ENCODE data around the gene TMED7.

TMED7 gene

GRCh38 chr5:115575167-115576070 is 50.4 kb downstream of the TMED7 start:
- no peak for TF ChIP-seq TCF12 (IDR thresholded peaks at IDR 0.05; ENCODE audit: low read depth)
- TF ChIP-seq TAF1 (IDR thresholded peaks at IDR 0.05; ENCODE audit: low read depth) = no peak
- no peak for TF ChIP-seq REST (IDR thresholded peaks at IDR 0.05; ENCODE audit: low read depth)
- no peak for TF ChIP-seq EGR1 (IDR thresholded peaks at IDR 0.05)
- TF ChIP-seq NFIC (IDR thresholded peaks at IDR 0.05) = no peak
- TF ChIP-seq, protein P1, sequence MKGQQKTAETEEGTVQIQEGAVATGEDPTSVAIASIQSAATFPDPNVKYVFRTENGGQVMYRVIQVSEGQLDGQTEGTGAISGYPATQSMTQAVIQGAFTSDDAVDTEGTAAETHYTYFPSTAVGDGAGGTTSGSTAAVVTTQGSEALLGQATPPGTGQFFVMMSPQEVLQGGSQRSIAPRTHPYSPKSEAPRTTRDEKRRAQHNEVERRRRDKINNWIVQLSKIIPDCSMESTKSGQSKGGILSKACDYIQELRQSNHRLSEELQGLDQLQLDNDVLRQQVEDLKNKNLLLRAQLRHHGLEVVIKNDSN (IDR thresholded peaks at IDR 0.05) = no peak
- no peak for TF ChIP-seq CEBPB (IDR thresholded peaks at IDR 0.05)
- TF ChIP-seq ZBTB7A (IDR thresholded peaks at IDR 0.05; ENCODE audit: low read depth) = no peak
- TF ChIP-seq TEAD4 (IDR thresholded peaks at IDR 0.05) = no peak
- TF ChIP-seq RAD21 (IDR thresholded peaks at IDR 0.05; ENCODE audit: low read depth) = no peak
- no peak for TF ChIP-seq MAX (IDR thresholded peaks at IDR 0.05)
- no peak for TF ChIP-seq FOXM1 (IDR thresholded peaks at IDR 0.05; ENCODE audit: borderline replicate concordance, low read depth)
- no peak for TF ChIP-seq CREB1 (IDR thresholded peaks at IDR 0.05; ENCODE audit: low read depth)
- no peak for TF ChIP-seq EP300 (IDR thresholded peaks at IDR 0.05; ENCODE audit: borderline replicate concordance)
- TF ChIP-seq YY1 (IDR thresholded peaks at IDR 0.05; ENCODE audit: low read depth) = no peak

DNA sequence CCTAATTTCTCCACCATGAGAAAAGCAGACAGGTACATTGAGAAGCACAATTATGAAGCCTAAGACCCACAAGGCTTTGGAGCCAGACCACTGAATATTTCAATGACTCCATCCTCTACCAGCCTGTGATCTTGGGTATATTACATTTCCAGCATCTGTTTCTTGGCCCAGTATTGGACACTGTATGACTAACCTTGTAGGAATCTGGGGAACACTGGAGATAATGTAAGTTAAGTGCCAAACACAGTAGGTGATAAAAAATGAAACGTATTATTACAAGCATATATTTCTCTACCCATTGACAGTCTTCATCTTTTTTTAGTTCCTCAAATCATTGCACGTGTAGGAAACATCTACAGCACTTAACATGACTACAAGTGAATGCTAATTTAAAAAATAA is 52.7 kb downstream of the TMED7 start:
- TF ChIP-seq EGR1 (IDR thresholded peaks at IDR 0.05) (no peak), CREB1 (IDR thresholded peaks at IDR 0.05; ENCODE audit: low read depth) (no peak), RAD21 (IDR thresholded peaks at IDR 0.05; ENCODE audit: low read depth) (no peak), EP300 (IDR thresholded peaks at IDR 0.05; ENCODE audit: borderline replicate concordance) (no peak; the same call in 1 of the 2 replicates), ZBTB7A (IDR thresholded peaks at IDR 0.05; ENCODE audit: low read depth) (no peak), NFIC (IDR thresholded peaks at IDR 0.05) (peak; percentile 81), TEAD4 (IDR thresholded peaks at IDR 0.05) (peak; percentile 79), REST (IDR thresholded peaks at IDR 0.05; ENCODE audit: low read depth) (no peak), CEBPB (IDR thresholded peaks at IDR 0.05) (no peak), FOXM1 (IDR thresholded peaks at IDR 0.05; ENCODE audit: borderline replicate concordance, low read depth) (no peak)
- TF ChIP-seq, protein P1 (IDR thresholded peaks at IDR 0.05) = no peak

- TF ChIP-seq NFIC (IDR thresholded peaks at IDR 0.05) (no peak), TEAD4 (IDR thresholded peaks at IDR 0.05) (no peak), MAX (IDR thresholded peaks at IDR 0.05) (no peak), EP300 (IDR thresholded peaks at IDR 0.05; ENCODE audit: borderline replicate concordance) (no peak), FOXM1 (IDR thresholded peaks at IDR 0.05; ENCODE audit: borderline replicate concordance, low read depth) (no peak), CREB1 (IDR thresholded peaks at IDR 0.05; ENCODE audit: low read depth) (no peak)
- TF ChIP-seq, protein P1 (IDR thresholded peaks at IDR 0.05) = no peak
Measured at GRCh38 chr5:115571441-115571878, 54.4 kb downstream of the TMED7 start.

DNA sequence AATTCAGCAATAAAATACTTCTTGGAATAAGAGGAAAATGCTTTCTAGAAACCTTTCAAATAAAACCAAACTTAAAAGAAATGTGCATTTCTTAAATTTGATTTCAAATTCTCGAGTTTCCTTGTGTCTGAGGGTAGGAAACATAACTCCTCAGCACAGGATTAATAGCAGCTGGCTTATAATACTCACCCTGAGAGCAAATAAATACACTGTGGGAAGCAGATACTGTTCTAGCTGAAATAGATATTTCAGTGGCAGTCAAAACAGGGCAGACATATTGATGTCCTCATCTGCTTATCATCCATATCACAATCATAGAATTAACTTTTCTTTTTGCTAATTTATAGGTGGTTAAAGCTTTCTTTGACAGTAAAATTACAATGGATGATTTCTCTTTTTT is 57.2 kb downstream of the TMED7 start:
- TF ChIP-seq EGR1 (IDR thresholded peaks at IDR 0.05) (no peak), TEAD4 (IDR thresholded peaks at IDR 0.05) (no peak), CREB1 (IDR thresholded peaks at IDR 0.05; ENCODE audit: low read depth) (no peak), EP300 (IDR thresholded peaks at IDR 0.05; ENCODE audit: borderline replicate concordance) (no peak), MAX (IDR thresholded peaks at IDR 0.05) (no peak), CEBPB (IDR thresholded peaks at IDR 0.05) (no peak), REST (IDR thresholded peaks at IDR 0.05; ENCODE audit: low read depth) (no peak), TCF12 (IDR thresholded peaks at IDR 0.05; ENCODE audit: low read depth) (no peak)

Data from Ishikawa (cell line).